ENCODE measurements around the gene RIMS3.

GRCh38 chr1:40607921-40608320 is 57.6 kb downstream of the RIMS3 start:
- TF ChIP-seq, protein P1, sequence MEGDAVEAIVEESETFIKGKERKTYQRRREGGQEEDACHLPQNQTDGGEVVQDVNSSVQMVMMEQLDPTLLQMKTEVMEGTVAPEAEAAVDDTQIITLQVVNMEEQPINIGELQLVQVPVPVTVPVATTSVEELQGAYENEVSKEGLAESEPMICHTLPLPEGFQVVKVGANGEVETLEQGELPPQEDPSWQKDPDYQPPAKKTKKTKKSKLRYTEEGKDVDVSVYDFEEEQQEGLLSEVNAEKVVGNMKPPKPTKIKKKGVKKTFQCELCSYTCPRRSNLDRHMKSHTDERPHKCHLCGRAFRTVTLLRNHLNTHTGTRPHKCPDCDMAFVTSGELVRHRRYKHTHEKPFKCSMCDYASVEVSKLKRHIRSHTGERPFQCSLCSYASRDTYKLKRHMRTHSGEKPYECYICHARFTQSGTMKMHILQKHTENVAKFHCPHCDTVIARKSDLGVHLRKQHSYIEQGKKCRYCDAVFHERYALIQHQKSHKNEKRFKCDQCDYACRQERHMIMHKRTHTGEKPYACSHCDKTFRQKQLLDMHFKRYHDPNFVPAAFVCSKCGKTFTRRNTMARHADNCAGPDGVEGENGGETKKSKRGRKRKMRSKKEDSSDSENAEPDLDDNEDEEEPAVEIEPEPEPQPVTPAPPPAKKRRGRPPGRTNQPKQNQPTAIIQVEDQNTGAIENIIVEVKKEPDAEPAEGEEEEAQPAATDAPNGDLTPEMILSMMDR (IDR thresholded peaks at IDR 0.05), result no peak
- no peak for TF ChIP-seq POLR2A (IDR thresholded peaks at IDR 0.05)

Measured in ovary (tissue), 3 donors.